Ishikawa (cell line): ENCODE results near the gene SLC8A3.

Experiments used
- CEBPB ChIP-seq: IDR thresholded peaks from 2 replicates; pipeline ENCODE4 v1.6.1; 2012
- CREB1 ChIP-seq: IDR thresholded peaks from 2 replicates; pipeline ENCODE4 v1.6.1; 2012; ENCODE audit warnings: low read depth
- EGR1 ChIP-seq: IDR thresholded peaks from 2 replicates; pipeline ENCODE4 v1.6.1; 2012
- EP300 ChIP-seq: IDR thresholded peaks from 2 replicates; pipeline ENCODE4 v1.6.1; 2012; ENCODE audit warnings: borderline replicate concordance
- FOXM1 ChIP-seq: IDR thresholded peaks from 2 replicates; pipeline ENCODE4 v1.6.1; 2012; ENCODE audit warnings: low read depth, borderline replicate concordance
- MAX ChIP-seq: IDR thresholded peaks from 2 replicates; pipeline ENCODE4 v1.6.1; 2012
- NFIC ChIP-seq: IDR thresholded peaks from 2 replicates; pipeline ENCODE4 v1.6.1; 2012
- RAD21 ChIP-seq: IDR thresholded peaks from 2 replicates; pipeline ENCODE4 v1.6.1; 2012; ENCODE audit warnings: low read depth
- REST ChIP-seq: IDR thresholded peaks from 2 replicates; pipeline ENCODE4 v1.6.1; 2012; ENCODE audit warnings: low read depth, mild to moderate bottlenecking
- TAF1 ChIP-seq: IDR thresholded peaks from 2 replicates; pipeline ENCODE4 v1.6.1; 2012; ENCODE audit warnings: low read depth, mild to moderate bottlenecking
- TCF12 ChIP-seq: IDR thresholded peaks from 2 replicates; pipeline ENCODE4 v1.6.1; 2012; ENCODE audit warnings: low read depth
- TEAD4 ChIP-seq: IDR thresholded peaks from 2 replicates; pipeline ENCODE4 v1.6.1; 2012
- USF1 ChIP-seq: IDR thresholded peaks from 2 replicates; pipeline ENCODE4 v1.6.1; 2012
- YY1 ChIP-seq: IDR thresholded peaks from 2 replicates; pipeline ENCODE4 v1.6.1; 2012; ENCODE audit warnings: low read depth
- ZBTB7A ChIP-seq: IDR thresholded peaks from 2 replicates; pipeline ENCODE4 v1.6.1; 2012; ENCODE audit warnings: low read depth

Gene SLC8A3

GRCh38 chr14:70212752-70213151, 24.0 kb upstream of the SLC8A3 start:
- no peak for TF ChIP-seq TAF1
- TF ChIP-seq EP300, result no peak
- no peak for TF ChIP-seq ZBTB7A
- TF ChIP-seq TEAD4, result no peak

GRCh38 chr14:70208380-70208779, 19.6 kb upstream of the SLC8A3 start:
- TF ChIP-seq FOXM1, result no peak
- no peak for TF ChIP-seq EP300
- TF ChIP-seq MAX, result no peak
- no peak for TF ChIP-seq CEBPB
- TF ChIP-seq USF1, result no peak
- TF ChIP-seq CREB1, result no peak
- TF ChIP-seq TAF1, result no peak
- no peak for TF ChIP-seq ZBTB7A
- no peak for TF ChIP-seq RAD21
- no peak for TF ChIP-seq YY1
- no peak for TF ChIP-seq TEAD4

GRCh38 chr14:70203686-70204085, 14.9 kb upstream of the SLC8A3 start:
- TF ChIP-seq USF1, result no peak
- no peak for TF ChIP-seq TEAD4
- no peak for TF ChIP-seq REST
- no peak for TF ChIP-seq ZBTB7A

GRCh38 chr14:70201994-70202393, 13.2 kb upstream of the SLC8A3 start:
- no peak for TF ChIP-seq RAD21
- no peak for TF ChIP-seq REST

- TF ChIP-seq NFIC (no peak), EP300 (no peak), EGR1 (no peak), RAD21 (no peak), USF1 (no peak), CEBPB (no peak), REST (no peak), ZBTB7A (no peak), TAF1 (no peak), TCF12 (no peak), TEAD4 (no peak)
These were observed 4.6 kb upstream of the SLC8A3 start for GRCh38 chr14:70193396-70193795.

- TF ChIP-seq TCF12, result no peak
These were observed 4.2 kb upstream of the SLC8A3 start for GRCh38 chr14:70192915-70193314.
